ENCODE data around the gene CRB3.

- TF ChIP-seq, protein P1, sequence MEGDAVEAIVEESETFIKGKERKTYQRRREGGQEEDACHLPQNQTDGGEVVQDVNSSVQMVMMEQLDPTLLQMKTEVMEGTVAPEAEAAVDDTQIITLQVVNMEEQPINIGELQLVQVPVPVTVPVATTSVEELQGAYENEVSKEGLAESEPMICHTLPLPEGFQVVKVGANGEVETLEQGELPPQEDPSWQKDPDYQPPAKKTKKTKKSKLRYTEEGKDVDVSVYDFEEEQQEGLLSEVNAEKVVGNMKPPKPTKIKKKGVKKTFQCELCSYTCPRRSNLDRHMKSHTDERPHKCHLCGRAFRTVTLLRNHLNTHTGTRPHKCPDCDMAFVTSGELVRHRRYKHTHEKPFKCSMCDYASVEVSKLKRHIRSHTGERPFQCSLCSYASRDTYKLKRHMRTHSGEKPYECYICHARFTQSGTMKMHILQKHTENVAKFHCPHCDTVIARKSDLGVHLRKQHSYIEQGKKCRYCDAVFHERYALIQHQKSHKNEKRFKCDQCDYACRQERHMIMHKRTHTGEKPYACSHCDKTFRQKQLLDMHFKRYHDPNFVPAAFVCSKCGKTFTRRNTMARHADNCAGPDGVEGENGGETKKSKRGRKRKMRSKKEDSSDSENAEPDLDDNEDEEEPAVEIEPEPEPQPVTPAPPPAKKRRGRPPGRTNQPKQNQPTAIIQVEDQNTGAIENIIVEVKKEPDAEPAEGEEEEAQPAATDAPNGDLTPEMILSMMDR (IDR thresholded peaks at IDR 0.05; ENCODE audit: low read length): no peak
- TF ChIP-seq EZH2 (optimal IDR thresholded peaks at IDR 0.05; ENCODE audit: low read depth, low read length): no peak
Observed at GRCh38 chr19:6416658-6417405, 47.2 kb upstream of the CRB3 start.

All from MM.1S (cell line).